Panc1 (cell line): ENCODE measurements around the gene FAM120B. TPM values are rescaled to one million over a fixed set of nuclear protein-coding genes. Genes with fewer than 3 reads are reported as not detected.

ENCODE experiments used
- ATAC-seq: fragments of 200-7000 bp; cut with Tn5 transposase; 2 replicates; pipeline ENCODE4 v1.9.1; 2020; ENCODE audit warnings: mild to moderate bottlenecking, moderate library complexity
- BruUV-seq: library from RNA; stranded (reverse); fragments of 400-500 nt; replicated peaks from 2 replicates; lab custom pipeline; 2021; lab: Mats Ljungman, UMichigan
- CTCF ChIA-PET: fragments of 300-600 bp; sonication (Branson Sonifier 250); formaldehyde crosslinking; loops from one replicate; lab custom pipeline; 2022; ENCODE audit warnings: antibody characterized with exemption; lab: Charles Lee
- POLR2A ChIA-PET: fragments of 300-600 bp; sonication (Branson Sonifier 250); formaldehyde crosslinking; loops from one replicate; lab custom pipeline; 2022; ENCODE audit warnings: antibody characterized with exemption; lab: Charles Lee
- DNase-seq: peaks from one replicate; pipeline ENCODE4 v3.0.0-alpha.2; 2010; ENCODE audit warnings: low read depth, low spot score
- H3K27ac ChIP-seq: 2 replicates; pipeline ENCODE4 v1.5.1; 2011; ENCODE audit warnings: mild to moderate bottlenecking, low read length, inconsistent platforms
- H3K27me3 ChIP-seq: fragments of 200-500 bp; sonication (Bioruptor generic); 2 replicates; pipeline ENCODE4 v1.6.0; 2014; ENCODE audit warnings: low read length, inconsistent platforms; ENCODE audit not compliant: control insufficient read depth, insufficient read depth
- H3K36me3 ChIP-seq: fragments of 200-500 bp; sonication (Bioruptor generic); 2 replicates; pipeline ENCODE4 v1.5.1; 2014; ENCODE audit warnings: inconsistent platforms, mild to moderate bottlenecking, low read length, moderate library complexity; ENCODE audit not compliant: control insufficient read depth, insufficient read depth
- H3K4me1 ChIP-seq: 2 replicates; pipeline ENCODE4 v1.5.1; 2011; ENCODE audit warnings: inconsistent platforms, mild to moderate bottlenecking, low read length, moderate library complexity; ENCODE audit not compliant: control insufficient read depth, insufficient read depth
- H3K4me3 ChIP-seq, 2 experiments: 2 replicates each; pipeline ENCODE4 v1.5.1; 2011 to 2012; ENCODE audit warnings: low read depth in 2 of 2, low read length in 2 of 2, mild to moderate bottlenecking in 2 of 2, inconsistent platforms in 1 of 2, moderate library complexity in 1 of 2
- H3K9me3 ChIP-seq: fragments of 200-500 bp; sonication (Bioruptor generic); 2 replicates; pipeline ENCODE4 v1.5.1; 2014; ENCODE audit warnings: low read depth, mild to moderate bottlenecking, inconsistent platforms, low read length, moderate library complexity; ENCODE audit not compliant: control insufficient read depth, insufficient read depth
- CTCF ChIP-seq: fragments of 450-650 bp; IDR thresholded peaks from 2 replicates; pipeline ENCODE4 v1.5.1; 2017; ENCODE audit warnings: mild to moderate bottlenecking
- POLR2AphosphoS5 ChIP-seq: IDR thresholded peaks from 2 replicates; pipeline ENCODE4 v1.6.1; 2012; ENCODE audit warnings: mild to moderate bottlenecking, low read depth, low read length, moderate library complexity
- SIN3A ChIP-seq: IDR thresholded peaks from 2 replicates; pipeline ENCODE4 v1.6.1; 2012; ENCODE audit warnings: low read depth, mild to moderate bottlenecking, low read length, moderate library complexity, borderline replicate concordance; ENCODE audit not compliant: insufficient read depth
- TCF7L2 ChIP-seq: IDR thresholded peaks from 2 replicates; pipeline ENCODE4 v1.6.1; 2011; ENCODE audit warnings: mild to moderate bottlenecking, low read depth, low read length, inconsistent platforms
- in situ Hi-C: cut with HindIII; loops from 2 replicates; pipeline ENCODE4 v1.10.0; 2016; ENCODE audit warnings: low sequenced_read_pairs, low pct_unique_long_range_greater_than_20kb
- intact Hi-C: fragments of 100-400 bp; cut with micrococcal nuclease; formaldehyde crosslinking; loops from one replicate; pipeline ENCODE4 v1.10.0; 2022; ENCODE audit not compliant: unreplicated experiment
- total RNA-seq: library from RNA; stranded (reverse); gene quantifications from one replicate; pipeline ENCODE4 v1.2.1, GENCODE V29; 2021; ENCODE audit not compliant: unreplicated experiment
- TF ChIP-seq, protein P1 (sequence below), 2 experiments: IDR thresholded peaks; 2 replicates each; pipeline ENCODE4 v1.6.1; 2011 to 2012; ENCODE audit warnings: low read depth in 2 of 2, control low read depth in 1 of 2, low read length in 1 of 2, mild to moderate bottlenecking in 1 of 2, moderate library complexity in 1 of 2; ENCODE audit not compliant: insufficient read depth in 1 of 2

FAM120B gene
- total RNA-seq, 1 experiment from 2014 or later: 38.0 TPM

GRCh38 chr6:170313716-170314295 is 7.2 kb downstream of the FAM120B start:
- intact Hi-C loops: no loop called here
- ChIA-PET CTCF (no interaction called here), POLR2A (interaction anchor here (0.6 to 0.7 kb wide), 2 partner anchors 15 to 38 kb away, joined by 3 read pairs; no protein-coding TSS in a partner anchor)
- in situ Hi-C loops: no loop called here
- H3K27me3 ChIP-seq: no peaks in the 10 kb centered on the region
- no peak for DNase-seq
- no peak overlapping the region for H3K4me3 ChIP-seq
- H3K27ac ChIP-seq: no peak overlapping the region
- no TSS peak for BruUV-seq
- TF ChIP-seq POLR2AphosphoS5: no peak
- TF ChIP-seq SIN3A: no peak
- TF ChIP-seq, protein P1, sequence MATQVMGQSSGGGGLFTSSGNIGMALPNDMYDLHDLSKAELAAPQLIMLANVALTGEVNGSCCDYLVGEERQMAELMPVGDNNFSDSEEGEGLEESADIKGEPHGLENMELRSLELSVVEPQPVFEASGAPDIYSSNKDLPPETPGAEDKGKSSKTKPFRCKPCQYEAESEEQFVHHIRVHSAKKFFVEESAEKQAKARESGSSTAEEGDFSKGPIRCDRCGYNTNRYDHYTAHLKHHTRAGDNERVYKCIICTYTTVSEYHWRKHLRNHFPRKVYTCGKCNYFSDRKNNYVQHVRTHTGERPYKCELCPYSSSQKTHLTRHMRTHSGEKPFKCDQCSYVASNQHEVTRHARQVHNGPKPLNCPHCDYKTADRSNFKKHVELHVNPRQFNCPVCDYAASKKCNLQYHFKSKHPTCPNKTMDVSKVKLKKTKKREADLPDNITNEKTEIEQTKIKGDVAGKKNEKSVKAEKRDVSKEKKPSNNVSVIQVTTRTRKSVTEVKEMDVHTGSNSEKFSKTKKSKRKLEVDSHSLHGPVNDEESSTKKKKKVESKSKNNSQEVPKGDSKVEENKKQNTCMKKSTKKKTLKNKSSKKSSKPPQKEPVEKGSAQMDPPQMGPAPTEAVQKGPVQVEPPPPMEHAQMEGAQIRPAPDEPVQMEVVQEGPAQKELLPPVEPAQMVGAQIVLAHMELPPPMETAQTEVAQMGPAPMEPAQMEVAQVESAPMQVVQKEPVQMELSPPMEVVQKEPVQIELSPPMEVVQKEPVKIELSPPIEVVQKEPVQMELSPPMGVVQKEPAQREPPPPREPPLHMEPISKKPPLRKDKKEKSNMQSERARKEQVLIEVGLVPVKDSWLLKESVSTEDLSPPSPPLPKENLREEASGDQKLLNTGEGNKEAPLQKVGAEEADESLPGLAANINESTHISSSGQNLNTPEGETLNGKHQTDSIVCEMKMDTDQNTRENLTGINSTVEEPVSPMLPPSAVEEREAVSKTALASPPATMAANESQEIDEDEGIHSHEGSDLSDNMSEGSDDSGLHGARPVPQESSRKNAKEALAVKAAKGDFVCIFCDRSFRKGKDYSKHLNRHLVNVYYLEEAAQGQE (IDR thresholded peaks at IDR 0.05; ENCODE audit: insufficient read depth in 1 of 2, low read depth in 2 of 2, low read length in 1 of 2): no peak
- TF ChIP-seq TCF7L2: no peak
- TF ChIP-seq CTCF: no peak
- no peak for ATAC-seq
- peaks cover 2% of the 10 kb centered on the region; the same call in 1 of the 2 replicates for H3K36me3 ChIP-seq
- peaks cover 14% of the 10 kb centered on the region for H3K4me1 ChIP-seq
- no peaks in the 10 kb centered on the region for H3K9me3 ChIP-seq

DNA sequence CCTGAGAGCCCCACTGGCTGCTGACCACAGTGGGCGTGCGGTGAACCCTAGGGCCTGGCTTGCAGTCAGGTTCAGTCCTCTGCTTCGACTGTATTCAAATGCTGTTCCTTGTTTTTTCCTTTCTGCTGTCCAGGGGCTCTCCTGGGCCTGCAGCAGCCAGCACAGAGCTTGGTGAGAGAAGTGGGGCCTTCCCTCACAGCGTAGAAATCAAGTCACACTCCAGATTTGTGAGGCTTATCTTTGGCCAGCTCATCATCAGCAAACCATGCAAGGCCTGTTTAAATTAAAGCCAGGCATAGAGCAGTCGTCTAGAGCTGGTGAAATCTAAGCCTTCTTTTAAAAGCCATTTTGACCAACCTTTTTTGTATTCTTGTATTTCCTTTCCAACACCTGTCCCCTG is 8.4 kb downstream of the FAM120B start:
- in situ Hi-C loops: no loop called here
- no peak for DNase-seq
- POLR2A ChIA-PET: no interaction called here

More for the DNA sequence above, 8.4 kb downstream of the FAM120B start:
- H3K36me3 ChIP-seq: peaks cover 2% of the 10 kb centered on the region; the same call in 1 of the 2 replicates
- no TSS peak for BruUV-seq
- H3K27ac ChIP-seq: no peak overlapping the region
- no peak overlapping the region for H3K4me3 ChIP-seq
- H3K27me3 ChIP-seq: no peaks in the 10 kb centered on the region
- ATAC-seq: no peak; the same call in 1 of the 2 replicates
- TF ChIP-seq SIN3A (no peak), CTCF (no peak), TCF7L2 (no peak), POLR2AphosphoS5 (no peak)
- TF ChIP-seq, protein P1 (IDR thresholded peaks at IDR 0.05; ENCODE audit: insufficient read depth in 1 of 2, low read depth in 2 of 2, low read length in 1 of 2): no peak
- H3K4me1 ChIP-seq: peaks cover 13% of the 10 kb centered on the region
- CTCF ChIA-PET: no interaction called here
- no peaks in the 10 kb centered on the region for H3K9me3 ChIP-seq
- intact Hi-C loops: no loop called here
